MCF 10A (cell line): ENCODE results near the gene YIPF4. TPM values are rescaled to one million over a fixed set of nuclear protein-coding genes. Genes with fewer than 3 reads are reported as not detected.
"Not testable (repeated sequence)": the region's sequence is repeated elsewhere in the genome, so short reads cannot be mapped to it uniquely, and the experiment has no call there.

Source experiments
- BruUV-seq: library from RNA; stranded (reverse); fragments of 400-500 nt; replicated peaks from 2 replicates; lab custom pipeline; 2021; lab: Mats Ljungman, UMichigan
- CTCF ChIA-PET: fragments of 300-600 bp; sonication (Branson Sonifier 250); formaldehyde crosslinking; extraction: SDS; loops from one replicate; lab custom pipeline; 2021; ENCODE audit warnings: antibody characterized with exemption, inconsistent platforms; lab: Yijun Ruan, JAX
- POLR2A ChIA-PET: fragments of 300-600, 350-650 bp; sonication (Branson Sonifier 250); formaldehyde crosslinking; extraction: SDS; loops from one replicate; lab custom pipeline; 2020; ENCODE audit warnings: antibody characterized with exemption, inconsistent platforms; lab: Yijun Ruan, JAX
- DNase-seq: peaks from one replicate; pipeline ENCODE4 v3.0.0-alpha.2; 2018; ENCODE audit not compliant: unreplicated experiment
- H3K27ac Mint-ChIP-seq: one replicate; pipeline ENCODE4 v1.8.0; 2022; ENCODE audit warnings: mild to moderate bottlenecking, low read depth, mixed read lengths; ENCODE audit not compliant: unreplicated experiment
- H3K27me3 Mint-ChIP-seq: one replicate; pipeline ENCODE4 v1.8.0; 2022; ENCODE audit warnings: mixed read lengths; ENCODE audit not compliant: insufficient read depth, unreplicated experiment
- H3K36me3 Mint-ChIP-seq: one replicate; pipeline ENCODE4 v1.8.0; 2022; ENCODE audit warnings: mild to moderate bottlenecking, moderate library complexity, mixed read lengths; ENCODE audit not compliant: insufficient read depth, unreplicated experiment
- H3K4me1 Mint-ChIP-seq: one replicate; pipeline ENCODE4 v1.8.0; 2022; ENCODE audit warnings: mixed read lengths; ENCODE audit not compliant: insufficient read depth, unreplicated experiment
- H3K4me3 Mint-ChIP-seq: one replicate; pipeline ENCODE4 v1.8.0; 2022; ENCODE audit warnings: mild to moderate bottlenecking, moderate library complexity, mixed read lengths; ENCODE audit not compliant: unreplicated experiment
- H3K9me3 Mint-ChIP-seq: one replicate; pipeline ENCODE4 v1.8.0; 2022; ENCODE audit warnings: mixed read lengths; ENCODE audit not compliant: unreplicated experiment
- CTCF ChIP-seq: fragments of 200-600 bp; IDR thresholded peaks from one replicate; pipeline ENCODE4 v1.8.0; 2022; ENCODE audit warnings: antibody characterized with exemption, mild to moderate bottlenecking; ENCODE audit not compliant: unreplicated experiment
- intact Hi-C: fragments of 100-400 bp; cut with micrococcal nuclease; formaldehyde crosslinking; loops from 2 replicates; pipeline ENCODE4 v1.14.1; 2022
- total RNA-seq: library from RNA; stranded (reverse); gene quantifications from 2 replicates; pipeline ENCODE4 v1.2.3, GENCODE V29; 2022

YIPF4 gene
- total RNA-seq, 1 experiment from 2014 or later, result 67.6 TPM

- intact Hi-C loops, result loop anchor here (2.0 kb wide), 1 partner anchor 192 kb away; the partner anchor contains the start of gene SLC30A6
- H3K9me3 Mint-ChIP-seq, result no peaks in the 10 kb centered on the region
- CTCF ChIA-PET, result no interaction called here
- no TSS peak for BruUV-seq
- POLR2A ChIA-PET, result interaction anchor here (0.6 to 1.6 kb wide), 10 partner anchors 18 to 870 kb away, joined by 3 to 7 read pairs (median 4); partner anchors contain the start of gene SLC30A6
- peak within 1 kb of the TSS; percentile 76 for H3K27ac Mint-ChIP-seq
- peaks cover 32% of the 10 kb centered on the region for H3K4me1 Mint-ChIP-seq
- peaks cover 9% of the 10 kb centered on the region for H3K36me3 Mint-ChIP-seq
- no peak for TF ChIP-seq CTCF
- H3K4me3 Mint-ChIP-seq, result peak within 1 kb of the TSS; percentile 76
- no peaks in the 10 kb centered on the region for H3K27me3 Mint-ChIP-seq
- peak; percentile 97 for DNase-seq
Observed at GRCh38 chr2:32356681-32357317, 79.1 kb downstream of the YIPF4 start, which contains the start of gene BIRC6. BIRC6 (plus strand) TSS chr2:32357023; CDS start chr2:32357162, 139 bp downstream.

- Mint-ChIP-seq H3K36me3 (peaks cover 9% of the 10 kb centered on the region), H3K27ac (peak overlapping the region; percentile 76), H3K4me3 (peak overlapping the region; percentile 76), H3K9me3 (no peaks in the 10 kb centered on the region), H3K27me3 (no peaks in the 10 kb centered on the region), H3K4me1 (peaks cover 34% of the 10 kb centered on the region)
- ChIA-PET CTCF (no interaction called here), POLR2A (interaction anchor here (0.7 to 1.6 kb wide), 7 partner anchors 11 to 122 kb away, joined by 3 to 7 read pairs (median 3); no protein-coding TSS in a partner anchor)
- TF ChIP-seq CTCF, result no peak
- BruUV-seq, result no TSS peak
- DNase-seq, result peak; percentile 28
- intact Hi-C loops, result loop anchor here (2.0 kb wide), 1 partner anchor 193 kb away; the partner anchor contains the start of gene SLC30A6
Observed at GRCh38 chr2:32357318-32358110, 79.8 kb downstream of the YIPF4 start.

- peaks cover 9% of the 10 kb centered on the region for H3K36me3 Mint-ChIP-seq
- H3K4me3 Mint-ChIP-seq, result peak overlapping the region; percentile 76
- peak overlapping the region; percentile 76 for H3K27ac Mint-ChIP-seq
- POLR2A ChIA-PET, result interaction anchor here (0.7 to 1.1 kb wide), 6 partner anchors 11 to 123 kb away, joined by 3 to 4 read pairs (median 3); no protein-coding TSS in a partner anchor
- no peaks in the 10 kb centered on the region for H3K9me3 Mint-ChIP-seq
- CTCF ChIA-PET, result no interaction called here
- DNase-seq, result peak; percentile 41
- intact Hi-C loops, result no loop called here
- BruUV-seq, result TSS peak; percentile 29
- H3K27me3 Mint-ChIP-seq, result no peaks in the 10 kb centered on the region
- H3K4me1 Mint-ChIP-seq, result peaks cover 34% of the 10 kb centered on the region
- TF ChIP-seq CTCF, result no peak
Observed at GRCh38 chr2:32358111-32358482, 80.4 kb downstream of the YIPF4 start.

GRCh38 chr2:32360416-32360815 is 82.7 kb downstream of the YIPF4 start:
- no peak overlapping the region for H3K4me3 Mint-ChIP-seq
- peaks cover 17% of the 10 kb centered on the region for H3K36me3 Mint-ChIP-seq
- H3K27ac Mint-ChIP-seq, result peak overlapping the region; percentile 76
- ChIA-PET CTCF (no interaction called here), POLR2A (interaction anchor here (0.6 to 1.2 kb wide), 4 partner anchors 10 to 195 kb away, joined by 3 to 5 read pairs (median 4); partner anchors contain the start of gene SLC30A6)
- no peak for TF ChIP-seq CTCF
- intact Hi-C loops, result no loop called here
- no peaks in the 10 kb centered on the region for H3K27me3 Mint-ChIP-seq
- H3K9me3 Mint-ChIP-seq, result no peaks in the 10 kb centered on the region
- DNase-seq, result no peak
- H3K4me1 Mint-ChIP-seq, result peaks cover 44% of the 10 kb centered on the region
- BruUV-seq, result no TSS peak

- H3K27me3 Mint-ChIP-seq, H3K27ac Mint-ChIP-seq, DNase-seq, POLR2A ChIA-PET, H3K9me3 Mint-ChIP-seq, BruUV-seq, intact Hi-C loops, H3K4me3 Mint-ChIP-seq: not testable (repeated sequence)
- H3K36me3 Mint-ChIP-seq, result peaks cover 17% of the 10 kb centered on the region
- peaks cover 44% of the 10 kb centered on the region for H3K4me1 Mint-ChIP-seq
- CTCF ChIA-PET, result interaction anchor here (0.7 kb wide), 1 partner anchor 221 kb away, joined by 3 read pairs; no protein-coding TSS in a partner anchor
Observed at GRCh38 chr2:32362997-32363396, 85.3 kb downstream of the YIPF4 start.
